Thoracic aorta (tissue), 2 donors: ENCODE measurements around the gene PRXL2C. TPM values are rescaled to one million over a fixed set of nuclear protein-coding genes. Genes with fewer than 3 reads are reported as not detected.
"Not testable (repeated sequence)": the region's sequence is repeated elsewhere in the genome, so short reads cannot be mapped to it uniquely, and the experiment has no call there.

Experiments used
- ATAC-seq: fragments of 150-250 bp; one replicate; pipeline ENCODE4 v1.8.0; 2017; ENCODE audit warnings: low read depth; ENCODE audit not compliant: insufficient number of reproducible peaks, low FRiP score
- DNase-seq: peaks from one replicate; pipeline ENCODE4 v3.0.0-alpha.2; 2020; ENCODE audit warnings: low spot score
- H3K27ac ChIP-seq, 2 donors: fragments of 200-600 bp; sonication (generic); 1 replicate in 1 of 2; 2 replicates in 1 of 2; pipeline ENCODE4 v1.5.1; 2016; ENCODE audit warnings: mild to moderate bottlenecking in 2 of 2, moderate library complexity in 2 of 2
- H3K27me3 ChIP-seq: fragments of 200-600 bp; sonication (generic); replicated peaks from 2 replicates; pipeline ENCODE4 v1.6.0; 2016; ENCODE audit warnings: mild to moderate bottlenecking; ENCODE audit not compliant: insufficient read depth
- H3K36me3 ChIP-seq: fragments of 200-600 bp; sonication (generic); one replicate; pipeline ENCODE4 v1.5.1; 2016
- H3K4me1 ChIP-seq, 2 donors: fragments of 200-600 bp; sonication (generic); 1 replicate in 1 of 2; 2 replicates in 1 of 2; pipeline versions ENCODE4 v1.5.1 to v1.6.0; 2016; ENCODE audit warnings: low read depth in 2 of 2, mild to moderate bottlenecking in 1 of 2; ENCODE audit not compliant: control insufficient read depth in 1 of 2
- H3K4me3 ChIP-seq: fragments of 200-600 bp; sonication (generic); 2 replicates; pipeline ENCODE4 v1.5.1; 2016; ENCODE audit warnings: mild to moderate bottlenecking
- H3K9me3 ChIP-seq: fragments of 200-600 bp; sonication (generic); 2 replicates; pipeline ENCODE4 v1.5.1; 2016
- CTCF ChIP-seq: fragments of 200-600 bp; sonication (generic); IDR thresholded peaks from one replicate; pipeline ENCODE4 v1.5.1; 2019; ENCODE audit warnings: antibody characterized with exemption
- total RNA-seq, 2 donors: library from RNA; depleted of rRNA; stranded (reverse); fragments of >200 nt; gene quantifications; one replicate each; pipeline versions ENCODE4 v1.1.0 to v1.2.3, GENCODE V29; 2016

Gene PRXL2C
- total RNA-seq, 2 donors from 2014 or later: 22.9 to 26.1 TPM

- H3K4me3 ChIP-seq: no peak overlapping the region
- no peaks in the 10 kb centered on the region for H3K9me3 ChIP-seq
- no peak for TF ChIP-seq CTCF
- ATAC-seq (peak; percentile 68), DNase-seq (no peak)
- no peaks in the 10 kb centered on the region for H3K27me3 ChIP-seq
- H3K4me1 ChIP-seq: no peaks in the 10 kb centered on the region
- peaks cover 43% of the 10 kb centered on the region for H3K36me3 ChIP-seq
- H3K27ac ChIP-seq: peak overlapping the region in 1 of 2 donors; percentile 38
Observed at GRCh38 chr9:96646081-96646991, 8.8 kb downstream of the PRXL2C start.

GRCh38 chr9:96644137-96644536, 11.0 kb downstream of the PRXL2C start:
- DNase-seq: no peak
- ATAC-seq: no peak
- Histone ChIP-seq H3K4me3 (no peak overlapping the region), H3K4me1 (peaks cover 0 to under 1% of the 10 kb centered on the region in 2 donors), H3K36me3 (peaks cover 23% of the 10 kb centered on the region), H3K9me3 (no peaks in the 10 kb centered on the region), H3K27me3 (no peaks in the 10 kb centered on the region), H3K27ac (no peak overlapping the region)
- TF ChIP-seq CTCF: no peak

GRCh38 chr9:96641514-96641913, 13.6 kb downstream of the PRXL2C start:
- Histone ChIP-seq H3K4me1 (peaks cover 6 to 13% of the 10 kb centered on the region in 2 donors), H3K9me3 (no peaks in the 10 kb centered on the region), H3K4me3 (no peak overlapping the region), H3K36me3 (peaks cover 14% of the 10 kb centered on the region), H3K27ac (no peak overlapping the region), H3K27me3 (no peaks in the 10 kb centered on the region)
- no peak for DNase-seq
- ATAC-seq: no peak
- no peak for TF ChIP-seq CTCF

- H3K9me3 ChIP-seq: no peaks in the 10 kb centered on the region
- DNase-seq: no peak
- H3K36me3 ChIP-seq: peaks cover 5% of the 10 kb centered on the region
- peaks cover 6 to 13% of the 10 kb centered on the region in 2 donors for H3K4me1 ChIP-seq
- H3K27me3 ChIP-seq: no peaks in the 10 kb centered on the region
- H3K4me3 ChIP-seq: peak overlapping the region; percentile 16
- TF ChIP-seq CTCF: no peak
- ATAC-seq: no peak
- H3K27ac ChIP-seq: peak overlapping the region; percentile 28 to 63
Observed at GRCh38 chr9:96638606-96639364, 16.3 kb downstream of the PRXL2C start.

GRCh38 chr9:96636368-96636767, 18.7 kb downstream of the PRXL2C start:
- no peak overlapping the region for H3K4me3 ChIP-seq
- no peak for ATAC-seq
- H3K27ac ChIP-seq: no peak overlapping the region
- no peaks in the 10 kb centered on the region for H3K27me3 ChIP-seq
- peaks cover 6 to 13% of the 10 kb centered on the region in 2 donors for H3K4me1 ChIP-seq
- no peaks in the 10 kb centered on the region for H3K9me3 ChIP-seq
- no peak for TF ChIP-seq CTCF
- no peak for DNase-seq
- no peaks in the 10 kb centered on the region for H3K36me3 ChIP-seq

GRCh38 chr9:96633579-96633978, 21.5 kb downstream of the PRXL2C start:
- H3K36me3 ChIP-seq, DNase-seq, H3K9me3 ChIP-seq, H3K4me3 ChIP-seq, H3K27ac ChIP-seq, H3K27me3 ChIP-seq, H3K4me1 ChIP-seq, ATAC-seq: not testable (repeated sequence)
